Measurements from ENCODE around the gene PRKCA. TPM values are rescaled to one million over a fixed set of nuclear protein-coding genes. Genes with fewer than 3 reads are reported as not detected.

The PRKCA gene
- total RNA-seq, 1 donor from 2014 or later, result 2.2 TPM

- intact Hi-C loops (cut with micrococcal nuclease), result no loop called here
- Mint-ChIP-seq H3K9me3 (peaks cover 4% of the 10 kb centered on the region), H3K4me3 (no peak overlapping the region), H3K27ac (no peak overlapping the region), H3K27me3 (no peaks in the 10 kb centered on the region), H3K4me1 (peaks cover 2% of the 10 kb centered on the region), H3K36me3 (ENCODE audit: low read depth) (no peaks in the 10 kb centered on the region)
- ATAC-seq (ENCODE audit: low read depth), result no peak
- ChIA-PET POLR2A (no interaction called here), CTCF (no interaction called here)
- no peak for TF ChIP-seq CTCF (IDR thresholded peaks at IDR 0.05)
- DNase-seq, result no peak
Measured at GRCh38 chr17:66678827-66679226, 376.4 kb downstream of the PRKCA start.

- Mint-ChIP-seq H3K27me3 (no peaks in the 10 kb centered on the region), H3K36me3 (ENCODE audit: low read depth) (no peaks in the 10 kb centered on the region), H3K4me1 (no peaks in the 10 kb centered on the region), H3K27ac (no peak overlapping the region), H3K9me3 (peaks cover 4% of the 10 kb centered on the region), H3K4me3 (no peak overlapping the region)
- TF ChIP-seq CTCF (IDR thresholded peaks at IDR 0.05), result no peak
- POLR2A ChIA-PET, result no interaction called here
- intact Hi-C loops (cut with micrococcal nuclease), result no loop called here
- no peak for ATAC-seq (ENCODE audit: low read depth)
- CTCF ChIA-PET, result no interaction called here
- no peak for DNase-seq
Measured at GRCh38 chr17:66679631-66680517, 377.5 kb downstream of the PRKCA start.

- CTCF ChIA-PET, result no interaction called here
- Mint-ChIP-seq H3K27me3 (no peaks in the 10 kb centered on the region), H3K27ac (no peak overlapping the region), H3K4me3 (no peak overlapping the region), H3K4me1 (no peaks in the 10 kb centered on the region), H3K36me3 (ENCODE audit: low read depth) (no peaks in the 10 kb centered on the region), H3K9me3 (peaks cover 4% of the 10 kb centered on the region)
- ATAC-seq (ENCODE audit: low read depth) (no peak), DNase-seq (no peak)
- intact Hi-C loops (cut with micrococcal nuclease), result no loop called here
- TF ChIP-seq CTCF (IDR thresholded peaks at IDR 0.05), result no peak
- POLR2A ChIA-PET, result no interaction called here
Measured at GRCh38 chr17:66682283-66682682, 379.9 kb downstream of the PRKCA start.

GRCh38 chr17:66684261-66684660 is 381.8 kb downstream of the PRKCA start:
- Mint-ChIP-seq H3K36me3 (ENCODE audit: low read depth) (no peaks in the 10 kb centered on the region), H3K4me3 (no peak overlapping the region), H3K4me1 (no peaks in the 10 kb centered on the region), H3K27ac (no peak overlapping the region), H3K27me3 (no peaks in the 10 kb centered on the region), H3K9me3 (no peaks in the 10 kb centered on the region)
- ATAC-seq (ENCODE audit: low read depth) (no peak), DNase-seq (no peak)
- intact Hi-C loops (cut with micrococcal nuclease), result no loop called here
- CTCF ChIA-PET, result no interaction called here
- POLR2A ChIA-PET, result no interaction called here
- TF ChIP-seq CTCF (IDR thresholded peaks at IDR 0.05), result no peak

GRCh38 chr17:66684731-66685130 is 382.3 kb downstream of the PRKCA start:
- ChIA-PET POLR2A (no interaction called here), CTCF (no interaction called here)
- Mint-ChIP-seq H3K4me1 (no peaks in the 10 kb centered on the region), H3K9me3 (no peaks in the 10 kb centered on the region), H3K27ac (no peak overlapping the region), H3K4me3 (no peak overlapping the region), H3K36me3 (ENCODE audit: low read depth) (no peaks in the 10 kb centered on the region), H3K27me3 (no peaks in the 10 kb centered on the region)
- intact Hi-C loops (cut with micrococcal nuclease), result no loop called here
- no peak for DNase-seq
- no peak for ATAC-seq (ENCODE audit: low read depth)
- TF ChIP-seq CTCF (IDR thresholded peaks at IDR 0.05), result no peak
